Stromal cell of bone marrow (primary cell): ENCODE measurements around the gene TANGO6.
"Not testable (repeated sequence)": the region's sequence is repeated elsewhere in the genome, so short reads cannot be mapped to it uniquely, and the experiment has no call there.

Source experiments
- DNase-seq: peaks from one replicate; pipeline ENCODE4 v3.0.0-alpha.2; 2012; ENCODE audit warnings: low read depth

The TANGO6 gene

GRCh38 chr16:69014811-69015210, 171.5 kb downstream of the TANGO6 start:
- DNase-seq = no peak

- peak; percentile 50 for DNase-seq
Observed at GRCh38 chr16:69017036-69017783, 173.9 kb downstream of the TANGO6 start.

GRCh38 chr16:69019811-69020210, 176.5 kb downstream of the TANGO6 start:
- DNase-seq = no peak

GRCh38 chr16:69029121-69029520, 185.8 kb downstream of the TANGO6 start:
- DNase-seq = no peak

GRCh38 chr16:69031877-69032301, 188.6 kb downstream of the TANGO6 start:
- DNase-seq = no peak

- no peak for DNase-seq
Observed at GRCh38 chr16:69033151-69033949, 190.0 kb downstream of the TANGO6 start.

- no peak for DNase-seq
Observed at GRCh38 chr16:69035375-69035774, 192.0 kb downstream of the TANGO6 start.

GRCh38 chr16:69036399-69037091, 193.2 kb downstream of the TANGO6 start:
- DNase-seq = no peak

- DNase-seq = no peak
Observed at GRCh38 chr16:69037373-69038160, 194.2 kb downstream of the TANGO6 start.

- DNase-seq = no peak
Observed at GRCh38 chr16:69039333-69039941, 196.1 kb downstream of the TANGO6 start.

- DNase-seq = no peak
Observed at GRCh38 chr16:69040144-69040909, 197.0 kb downstream of the TANGO6 start.

GRCh38 chr16:69048328-69049120, 205.2 kb downstream of the TANGO6 start:
- no peak for DNase-seq

- no peak for DNase-seq
Observed at GRCh38 chr16:69049146-69049545, 205.8 kb downstream of the TANGO6 start.

- DNase-seq = no peak
Observed at GRCh38 chr16:69049603-69050375, 206.5 kb downstream of the TANGO6 start.

GRCh38 chr16:69051517-69051830, 208.1 kb downstream of the TANGO6 start:
- DNase-seq = not testable (repeated sequence)

- DNase-seq = no peak
Observed at GRCh38 chr16:69055008-69055407, 211.7 kb downstream of the TANGO6 start.

GRCh38 chr16:69055980-69056379, 212.6 kb downstream of the TANGO6 start:
- DNase-seq = no peak

- no peak for DNase-seq
Observed at GRCh38 chr16:69056421-69056820, 213.1 kb downstream of the TANGO6 start.
